ENCODE results near the gene DAPK2.

DNA sequence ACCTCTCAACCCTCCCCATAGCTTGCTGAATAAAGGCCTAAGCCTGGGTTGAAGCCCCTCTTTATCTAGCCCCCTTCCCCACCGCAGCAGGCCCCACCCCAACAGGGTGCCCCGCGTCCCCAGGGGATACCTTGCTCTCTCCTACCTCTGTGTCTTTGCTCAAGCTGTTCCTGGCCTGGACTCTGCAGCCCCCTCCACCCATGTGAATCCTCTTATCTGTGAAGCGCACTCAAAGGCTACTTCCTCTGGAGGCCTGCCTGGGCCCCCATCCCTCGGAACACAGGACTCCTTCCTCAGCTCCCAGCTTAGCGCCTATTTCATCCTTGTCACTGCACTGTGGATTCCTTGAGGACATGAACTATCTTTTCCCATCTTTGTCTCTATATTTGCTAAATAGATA, 151.1 kb downstream of the DAPK2 start:
- TF ChIP-seq, protein P1, sequence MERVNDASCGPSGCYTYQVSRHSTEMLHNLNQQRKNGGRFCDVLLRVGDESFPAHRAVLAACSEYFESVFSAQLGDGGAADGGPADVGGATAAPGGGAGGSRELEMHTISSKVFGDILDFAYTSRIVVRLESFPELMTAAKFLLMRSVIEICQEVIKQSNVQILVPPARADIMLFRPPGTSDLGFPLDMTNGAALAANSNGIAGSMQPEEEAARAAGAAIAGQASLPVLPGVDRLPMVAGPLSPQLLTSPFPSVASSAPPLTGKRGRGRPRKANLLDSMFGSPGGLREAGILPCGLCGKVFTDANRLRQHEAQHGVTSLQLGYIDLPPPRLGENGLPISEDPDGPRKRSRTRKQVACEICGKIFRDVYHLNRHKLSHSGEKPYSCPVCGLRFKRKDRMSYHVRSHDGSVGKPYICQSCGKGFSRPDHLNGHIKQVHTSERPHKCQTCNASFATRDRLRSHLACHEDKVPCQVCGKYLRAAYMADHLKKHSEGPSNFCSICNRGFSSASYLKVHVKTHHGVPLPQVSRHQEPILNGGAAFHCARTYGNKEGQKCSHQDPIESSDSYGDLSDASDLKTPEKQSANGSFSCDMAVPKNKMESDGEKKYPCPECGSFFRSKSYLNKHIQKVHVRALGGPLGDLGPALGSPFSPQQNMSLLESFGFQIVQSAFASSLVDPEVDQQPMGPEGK (CRISPR knock-in tag; IDR thresholded peaks at IDR 0.05; ENCODE audit: borderline replicate concordance): no peak
- no peak for TF ChIP-seq RARB (CRISPR knock-in tag; IDR thresholded peaks at IDR 0.05)
- no peak for TF ChIP-seq PPARA (CRISPR knock-in tag; IDR thresholded peaks at IDR 0.05; ENCODE audit: borderline replicate concordance)
- TF ChIP-seq ARNTL (CRISPR knock-in tag; IDR thresholded peaks at IDR 0.05; ENCODE audit: borderline replicate concordance, low read depth): no peak
- no peak for TF ChIP-seq BACH2 (CRISPR knock-in tag; IDR thresholded peaks at IDR 0.05; ENCODE audit: borderline replicate concordance)
- no peak for TF ChIP-seq ZFP3 (CRISPR knock-in tag; IDR thresholded peaks at IDR 0.05)
- no peak for TF ChIP-seq TOX (CRISPR knock-in tag; IDR thresholded peaks at IDR 0.05; ENCODE audit: borderline replicate concordance)
- no peak for TF ChIP-seq ESRRG (CRISPR knock-in tag; IDR thresholded peaks at IDR 0.05)
